GM20000 (cell line): ENCODE results near the gene MYO16.
"Not testable (repeated sequence)": the region's sequence is repeated elsewhere in the genome, so short reads cannot be mapped to it uniquely, and the experiment has no call there.

Experiments used
- DNase-seq: peaks from one replicate; pipeline ENCODE4 v3.0.0; 2012; ENCODE audit warnings: low spot score
- TF ChIP-seq, protein P1 (sequence below): IDR thresholded peaks from 2 replicates; pipeline ENCODE4 v1.5.1; 2012; ENCODE audit warnings: mild to moderate bottlenecking, control low read depth; ENCODE audit errors: extremely low read depth, missing control alignments

MYO16 gene

DNA sequence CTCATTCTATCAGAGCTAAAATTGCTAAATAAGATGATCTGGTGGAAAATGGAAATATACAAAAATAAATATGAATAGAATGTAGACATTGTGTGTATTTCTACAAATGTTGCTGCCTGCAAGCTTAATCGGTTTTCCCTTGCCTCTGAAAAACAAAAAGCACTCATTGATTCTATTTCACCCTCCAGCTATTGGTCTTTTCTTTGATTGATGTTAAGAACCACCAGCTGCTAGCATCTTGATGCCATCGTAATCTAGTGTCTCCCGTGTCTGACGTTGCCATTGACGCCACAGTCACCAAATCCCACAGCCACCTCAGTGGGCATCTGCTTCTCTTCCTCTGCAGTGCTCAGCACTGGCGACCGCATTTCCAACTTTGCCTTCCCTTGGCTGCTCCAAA is 461.8 kb downstream of the MYO16 start:
- no peak for DNase-seq
- TF ChIP-seq, protein P1, sequence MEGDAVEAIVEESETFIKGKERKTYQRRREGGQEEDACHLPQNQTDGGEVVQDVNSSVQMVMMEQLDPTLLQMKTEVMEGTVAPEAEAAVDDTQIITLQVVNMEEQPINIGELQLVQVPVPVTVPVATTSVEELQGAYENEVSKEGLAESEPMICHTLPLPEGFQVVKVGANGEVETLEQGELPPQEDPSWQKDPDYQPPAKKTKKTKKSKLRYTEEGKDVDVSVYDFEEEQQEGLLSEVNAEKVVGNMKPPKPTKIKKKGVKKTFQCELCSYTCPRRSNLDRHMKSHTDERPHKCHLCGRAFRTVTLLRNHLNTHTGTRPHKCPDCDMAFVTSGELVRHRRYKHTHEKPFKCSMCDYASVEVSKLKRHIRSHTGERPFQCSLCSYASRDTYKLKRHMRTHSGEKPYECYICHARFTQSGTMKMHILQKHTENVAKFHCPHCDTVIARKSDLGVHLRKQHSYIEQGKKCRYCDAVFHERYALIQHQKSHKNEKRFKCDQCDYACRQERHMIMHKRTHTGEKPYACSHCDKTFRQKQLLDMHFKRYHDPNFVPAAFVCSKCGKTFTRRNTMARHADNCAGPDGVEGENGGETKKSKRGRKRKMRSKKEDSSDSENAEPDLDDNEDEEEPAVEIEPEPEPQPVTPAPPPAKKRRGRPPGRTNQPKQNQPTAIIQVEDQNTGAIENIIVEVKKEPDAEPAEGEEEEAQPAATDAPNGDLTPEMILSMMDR: no peak

DNA sequence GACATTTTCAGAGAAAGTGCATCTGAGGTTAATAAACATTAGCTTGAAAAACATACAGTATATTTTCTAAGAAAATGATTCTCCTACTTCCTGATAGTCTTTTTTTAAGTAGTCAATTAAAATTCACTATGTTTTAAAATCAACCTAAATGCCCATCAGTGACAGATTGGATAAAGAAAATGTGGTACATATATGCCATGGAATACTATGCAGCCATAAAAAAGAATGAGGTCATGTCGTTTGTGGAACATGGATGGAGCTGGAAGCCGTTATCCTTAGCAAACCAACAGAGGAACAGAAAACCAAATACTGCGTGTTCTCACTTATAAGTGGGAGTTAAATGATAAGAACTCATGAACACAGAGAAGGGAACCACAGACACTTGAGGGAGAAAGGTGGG is 462.8 kb downstream of the MYO16 start:
- not testable (repeated sequence) for DNase-seq

DNA sequence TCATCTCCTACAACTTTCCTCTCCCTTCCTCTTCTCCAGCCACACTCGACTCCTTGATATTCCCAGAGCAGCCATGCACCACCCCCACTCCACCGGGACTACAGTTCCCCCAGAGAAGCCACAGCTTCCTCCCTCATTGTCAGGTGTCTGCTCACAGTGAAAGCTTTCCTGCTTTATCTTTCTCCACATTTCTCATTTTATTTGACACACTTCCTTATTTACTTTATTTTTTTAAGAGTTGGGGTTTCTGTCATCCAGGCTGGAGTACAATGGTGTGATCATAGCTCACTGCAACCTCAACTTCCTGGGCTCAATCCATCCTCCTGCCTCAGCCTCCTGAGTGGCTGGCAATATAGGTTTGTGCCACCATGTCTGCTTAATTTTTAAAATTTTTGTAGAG is 464.6 kb downstream of the MYO16 start:
- no peak for DNase-seq
- TF ChIP-seq, protein P1: no peak

DNA sequence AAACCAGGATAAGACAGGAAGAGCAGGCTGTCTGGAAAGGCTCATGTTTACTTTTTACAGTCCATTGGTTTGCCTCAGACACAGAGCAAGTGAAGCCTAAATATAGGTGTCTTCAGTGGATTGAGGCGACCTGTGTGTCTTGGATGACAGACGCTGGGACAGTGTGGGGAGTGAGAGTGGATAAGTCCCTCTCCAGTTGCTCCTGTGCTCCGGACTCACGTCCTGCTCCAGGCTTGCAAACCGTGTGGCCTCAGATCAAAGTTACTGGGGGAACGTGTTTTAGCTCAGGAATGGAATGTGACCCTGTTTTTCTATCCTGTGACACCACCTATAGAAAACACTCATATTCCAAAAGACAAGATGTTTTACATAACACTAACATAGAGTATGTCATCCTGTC is 465.7 kb downstream of the MYO16 start:
- TF ChIP-seq, protein P1: no peak
- DNase-seq: no peak

DNA sequence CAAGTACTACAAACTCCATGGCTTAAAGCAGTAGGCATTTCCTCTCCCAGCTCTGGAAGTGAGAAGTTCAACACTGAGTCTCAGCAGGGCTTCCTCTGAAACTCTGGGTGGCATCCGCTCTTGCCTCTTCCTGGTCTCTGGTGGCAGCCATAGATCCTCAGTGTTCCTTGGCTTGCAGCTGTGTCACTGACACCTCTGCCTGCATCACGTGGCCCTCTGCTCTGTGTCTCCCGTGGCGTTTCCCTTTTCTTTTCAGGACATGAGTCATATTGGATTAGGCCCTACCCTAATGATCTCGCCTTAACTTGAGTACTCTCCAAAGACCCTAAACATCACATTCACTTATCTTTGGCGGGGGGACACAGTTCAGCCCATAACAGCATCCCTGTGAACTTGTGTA is 466.7 kb downstream of the MYO16 start:
- TF ChIP-seq, protein P1: no peak
- DNase-seq: no peak

DNA sequence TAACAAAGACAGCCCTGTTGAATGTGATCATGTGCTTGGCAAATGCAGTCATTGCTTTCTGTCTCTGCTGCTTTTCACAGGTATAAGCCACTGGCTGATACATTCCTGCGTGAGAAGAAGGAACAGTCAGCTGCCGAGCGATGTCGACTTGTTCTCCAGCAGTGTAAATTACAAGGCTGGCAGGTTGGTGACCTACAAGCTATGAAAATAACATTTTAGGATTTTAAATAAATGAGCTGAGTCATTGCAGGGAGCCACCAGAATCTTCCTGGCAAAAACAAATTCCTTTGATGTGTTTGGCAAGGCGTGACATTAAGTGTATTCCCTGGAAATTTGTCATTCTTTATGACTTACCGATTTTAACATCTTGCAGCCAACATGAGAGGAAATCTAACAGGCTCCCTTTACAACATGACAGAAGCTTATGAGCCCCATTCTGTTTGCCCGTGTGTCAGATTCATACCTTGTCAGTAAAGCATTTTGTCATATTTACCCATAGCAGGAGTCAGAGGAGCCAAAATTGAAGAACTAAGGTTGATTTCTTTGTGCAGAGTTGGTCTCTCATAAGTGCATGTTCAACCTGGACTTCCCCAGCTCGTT is 471.4 kb downstream of the MYO16 start:
- no peak for DNase-seq
- TF ChIP-seq, protein P1: no peak

DNA sequence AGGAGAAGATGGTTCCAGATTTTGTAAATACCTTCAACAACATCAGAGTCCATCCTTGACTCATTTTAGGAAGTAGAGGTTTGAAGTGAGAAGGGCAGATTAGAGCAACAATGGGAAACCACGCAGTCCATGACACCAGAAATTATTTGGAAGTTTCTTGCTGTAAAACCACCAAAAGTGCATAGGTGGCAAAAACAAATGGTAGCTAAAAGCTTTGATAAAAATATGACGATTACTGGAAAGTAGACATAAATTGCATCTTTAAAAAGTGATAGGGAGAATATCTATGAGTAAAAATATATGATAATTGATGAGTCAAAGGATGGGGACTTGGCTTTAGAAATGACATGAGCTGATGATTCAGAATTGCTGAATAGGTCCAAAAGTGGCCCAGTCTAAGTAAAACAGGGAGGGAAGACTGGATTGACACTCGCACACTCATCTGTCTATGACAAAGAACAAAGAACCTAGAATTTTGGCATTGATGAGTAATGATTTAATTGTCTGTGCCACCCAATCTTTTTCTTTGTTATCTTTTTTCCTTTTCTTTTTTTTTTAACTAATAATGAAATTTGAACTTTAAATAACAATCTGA is 472.2 kb downstream of the MYO16 start:
- DNase-seq: no peak
- TF ChIP-seq, protein P1: no peak

DNA sequence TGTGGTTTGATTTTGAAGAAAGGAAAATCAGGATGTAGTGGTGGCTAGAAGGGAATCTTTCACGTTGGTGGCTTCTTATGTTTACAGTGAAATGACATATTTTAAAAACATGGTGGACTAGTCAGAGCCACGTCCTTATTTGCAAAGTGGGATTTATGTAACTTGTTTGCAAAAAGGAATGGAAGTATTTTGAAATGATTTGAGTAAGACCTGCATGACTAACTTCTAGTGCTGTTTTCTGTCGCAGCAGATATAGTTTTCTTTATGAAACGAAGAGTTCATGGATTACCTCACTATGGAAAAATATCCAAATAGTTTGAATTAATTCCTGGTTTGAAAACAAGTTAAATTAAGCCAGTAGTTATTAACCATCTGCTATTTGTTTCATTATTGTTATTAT is 476.5 kb downstream of the MYO16 start:
- no peak for DNase-seq
- TF ChIP-seq, protein P1: no peak
